H1 (cell line): ENCODE measurements around the gene CBL. TPM values are rescaled to one million over a fixed set of nuclear protein-coding genes. Genes with fewer than 3 reads are reported as not detected.

ENCODE experiments used
- CTCF ChIA-PET: fragments of 300-600 bp; sonication (Branson Sonifier 250); formaldehyde crosslinking; loops from one replicate; lab custom pipeline; 2021; ENCODE audit not compliant: partially characterized antibody; lab: Charles Lee
- POLR2A ChIA-PET: fragments of 300-600 bp; sonication (Branson Sonifier 250); formaldehyde crosslinking; loops from one replicate; lab custom pipeline; 2021; ENCODE audit warnings: inconsistent platforms; ENCODE audit not compliant: partially characterized antibody; lab: Charles Lee
- DNase-seq, 2 experiments: peaks; one replicate each; pipeline versions ENCODE4 v3.0.0 to v3.0.0-alpha.2; 2010 to 2022; ENCODE audit warnings: low spot score in 2 of 2, low read depth in 1 of 2, mixed read lengths in 1 of 2
- FAIRE-seq: peaks from 2 replicates; lab custom pipeline; 2011; peaks lifted over from hg19 to GRCh38; lab: Jason Lieb, UNC
- H2AFZ ChIP-seq: 2 replicates; pipeline ENCODE4 v1.8.1; 2012; ENCODE audit warnings: low read length, inconsistent platforms
- H2AK5ac ChIP-seq: 2 replicates; pipeline ENCODE4 v1.6.1; 2013; ENCODE audit warnings: low read depth, low read length
- H2BK120ac ChIP-seq: replicated peaks from 2 replicates; pipeline ENCODE3; 2013; ENCODE audit warnings: low read depth, low read length, inconsistent platforms
- H2BK12ac ChIP-seq: 2 replicates; pipeline ENCODE4 v1.6.1; 2013; ENCODE audit warnings: low read depth, low read length
- H2BK15ac ChIP-seq: 2 replicates; pipeline ENCODE4 v1.6.1; 2013; ENCODE audit warnings: low read length
- H2BK20ac ChIP-seq: 2 replicates; pipeline ENCODE4 v1.6.1; 2013; ENCODE audit warnings: low read length
- H2BK5ac ChIP-seq: 2 replicates; pipeline ENCODE4 v1.6.1; 2013; ENCODE audit warnings: low read depth, low read length
- H3K14ac ChIP-seq: 2 replicates; pipeline ENCODE4 v1.6.1; 2013; ENCODE audit warnings: inconsistent platforms; ENCODE audit not compliant: insufficient read length
- H3K18ac ChIP-seq: 2 replicates; pipeline ENCODE4 v1.6.1; 2013; ENCODE audit warnings: low read length; ENCODE audit errors: extremely low read depth
- H3K23ac ChIP-seq: 2 replicates; pipeline ENCODE4 v1.6.1; 2013; ENCODE audit warnings: inconsistent platforms; ENCODE audit not compliant: insufficient read length
- H3K23me2 ChIP-seq: 2 replicates; pipeline ENCODE4 v1.6.1; 2013; ENCODE audit warnings: low read depth, low read length
- H3K27ac ChIP-seq: 2 replicates; pipeline ENCODE4 v1.6.1; 2011; ENCODE audit warnings: low read depth, low read length, inconsistent platforms
- H3K27me3 ChIP-seq, 4 experiments: replicated peaks in 1 of 4; 1 replicate in 1 of 4; 2 replicates in 3 of 4; pipeline versions ENCODE4 v1.6.1 to v1.8.1; 2011 to 2013; ENCODE audit warnings: low read length in 3 of 4, mild to moderate bottlenecking in 3 of 4, inconsistent platforms in 2 of 4, mixed read lengths in 2 of 4, moderate library complexity in 1 of 4; ENCODE audit not compliant: control insufficient read depth in 3 of 4, insufficient read depth in 3 of 4; ENCODE audit errors: extremely low read depth in 1 of 4
- H3K36me3 ChIP-seq, 4 experiments: 2 replicates each; pipeline versions ENCODE4 v1.6.1 to v1.8.1; 2011 to 2013; ENCODE audit warnings: mild to moderate bottlenecking in 4 of 4, low read length in 3 of 4, moderate library complexity in 2 of 4, control low read depth in 1 of 4, inconsistent platforms in 1 of 4; ENCODE audit not compliant: insufficient read depth in 4 of 4, control insufficient read depth in 2 of 4
- H3K4ac ChIP-seq: replicated peaks from 2 replicates; pipeline ENCODE3; 2013; ENCODE audit warnings: low read length, low read depth, mixed read lengths, inconsistent platforms; ENCODE audit not compliant: insufficient read length
- H3K4me1 ChIP-seq, 4 experiments: replicated peaks in 1 of 4; 1 replicate in 1 of 4; 2 replicates in 3 of 4; pipeline versions ENCODE4 v1.6.1 to v1.8.1; 2011 to 2013; ENCODE audit warnings: low read length in 3 of 4, inconsistent platforms in 2 of 4, mixed read lengths in 1 of 4; ENCODE audit not compliant: insufficient read depth in 4 of 4, control insufficient read depth in 3 of 4
- H3K4me2 ChIP-seq, 2 experiments: 2 replicates each; pipeline versions ENCODE4 v1.6.1 to v1.8.1; 2011 to 2013; ENCODE audit warnings: low read depth in 2 of 2, low read length in 2 of 2, control low read depth in 1 of 2, inconsistent platforms in 1 of 2, mild to moderate bottlenecking in 1 of 2; ENCODE audit not compliant: insufficient read depth in 1 of 2
- H3K4me3 ChIP-seq, 4 experiments: fragments of 200-600, 300-600 bp in 1 of 4; sonication (generic), shearing (Covaris generic), sonication (Bioruptor Twin) in 1 of 4; 2 replicates each; pipeline versions ENCODE4 v1.5.1 to v1.8.1; 2011 to 2016; ENCODE audit warnings: low read length in 4 of 4, low read depth in 3 of 4, control low read depth in 2 of 4, inconsistent platforms in 2 of 4, mild to moderate bottlenecking in 2 of 4, mixed read lengths in 1 of 4, moderate library complexity in 1 of 4; ENCODE audit not compliant: insufficient read depth in 2 of 4; ENCODE audit errors: extremely low read depth in 1 of 4
- H3K56ac ChIP-seq: replicated peaks from 2 replicates; pipeline ENCODE3; 2013; ENCODE audit warnings: low read depth, mild to moderate bottlenecking, mixed read lengths, low read length, inconsistent platforms; ENCODE audit not compliant: insufficient read length
- H3K79me1 ChIP-seq: 2 replicates; pipeline ENCODE4 v1.6.1; 2013; ENCODE audit warnings: low read depth, low read length, control low read depth
- H3K79me2 ChIP-seq, 2 experiments: 2 replicates each; pipeline versions ENCODE4 v1.6.1 to v1.8.1; 2012 to 2013; ENCODE audit warnings: low read length in 2 of 2, mild to moderate bottlenecking in 2 of 2, inconsistent platforms in 1 of 2; ENCODE audit not compliant: insufficient read depth in 2 of 2, control insufficient read depth in 1 of 2
- H3K9ac ChIP-seq, 4 experiments: replicated peaks in 1 of 4; 1 replicate in 1 of 4; 2 replicates in 3 of 4; pipeline versions ENCODE4 v1.6.1 to v1.8.1; 2011 to 2013; ENCODE audit warnings: low read depth in 3 of 4, low read length in 3 of 4, control low read depth in 2 of 4, mild to moderate bottlenecking in 2 of 4, moderate library complexity in 2 of 4, inconsistent platforms in 1 of 4; ENCODE audit errors: extremely low read depth in 1 of 4
- H3K9me3 ChIP-seq, 2 experiments: 2 replicates each; pipeline versions ENCODE4 v1.6.1 to v1.8.1; 2012 to 2013; ENCODE audit warnings: mild to moderate bottlenecking in 2 of 2, moderate library complexity in 2 of 2, control low read depth in 1 of 2, inconsistent platforms in 1 of 2, low read depth in 1 of 2, low read length in 1 of 2, mixed read lengths in 1 of 2; ENCODE audit not compliant: insufficient read depth in 2 of 2
- H4K20me1 ChIP-seq, 2 experiments: replicated peaks in 1 of 2; 2 replicates each; pipeline versions ENCODE3 to v1.8.1; 2011 to 2013; ENCODE audit warnings: inconsistent platforms in 2 of 2, low read length in 2 of 2, mild to moderate bottlenecking in 1 of 2; ENCODE audit not compliant: insufficient read depth in 2 of 2, control insufficient read depth in 1 of 2
- H4K5ac ChIP-seq: 2 replicates; pipeline ENCODE4 v1.6.1; 2013; ENCODE audit warnings: low read length, low read depth, mixed read lengths, inconsistent platforms; ENCODE audit not compliant: insufficient read length
- H4K8ac ChIP-seq: 2 replicates; pipeline ENCODE4 v1.8.0; 2013; ENCODE audit warnings: mild to moderate bottlenecking, moderate library complexity, low read length, inconsistent platforms; ENCODE audit not compliant: insufficient read depth; ENCODE audit errors: extremely low read depth
- H4K91ac ChIP-seq: replicated peaks from 2 replicates; pipeline ENCODE3; 2013; ENCODE audit warnings: low read length, mixed read lengths, inconsistent platforms; ENCODE audit not compliant: insufficient read length
- BRCA1 ChIP-seq: IDR thresholded peaks from 2 replicates; pipeline ENCODE4 v1.6.1; 2012; ENCODE audit warnings: low read depth, low read length, improper control_type of control experiment
- EZH2 ChIP-seq: fragments of 200-600 bp; sonication (generic); IDR thresholded peaks from 2 replicates; pipeline ENCODE4 v1.7.1; 2012; ENCODE audit warnings: low read depth, mild to moderate bottlenecking, moderate library complexity, low read length, inconsistent platforms; ENCODE audit not compliant: severe bottlenecking
- HDAC6 ChIP-seq: IDR thresholded peaks from one replicate; pipeline ENCODE4 v1.7.1; 2012; ENCODE audit warnings: low read depth, mild to moderate bottlenecking, inconsistent platforms, low read length, moderate library complexity
- SIRT6 ChIP-seq: IDR thresholded peaks from one replicate; pipeline ENCODE4 v1.7.1; 2012; ENCODE audit warnings: low read length, inconsistent platforms
- SIX5 ChIP-seq: IDR thresholded peaks from 2 replicates; pipeline ENCODE4 v1.6.1; 2011; ENCODE audit warnings: mild to moderate bottlenecking, low read depth, low read length
- TAF1 ChIP-seq: IDR thresholded peaks from 2 replicates; pipeline ENCODE4 v1.6.1; 2011; ENCODE audit warnings: mild to moderate bottlenecking, low read depth, low read length
- WGBS, 2 experiments: shearing (Covaris generic) in 1 of 2; methylation state at CpG; one replicate each; pipeline versions ENCODE4 v1.1.6 to v1.1.7; 2013 to 2015; ENCODE audit warnings: low lambda C conversion rate in 2 of 2, mixed read lengths in 2 of 2, inconsistent platforms in 1 of 2, low coverage in 1 of 2, missing lambda C conversion rate in 1 of 2; ENCODE audit not compliant: insufficient replicate concordance in 2 of 2, insufficient coverage in 1 of 2, insufficient read length in 1 of 2; ENCODE audit errors: extremely low coverage in 1 of 2, missing lambda C conversion rate in 1 of 2; 5-methylcytosine and 5-hydroxymethylcytosine counted together
- polyA plus RNA-seq, 7 experiments: library from polyadenylated mRNA; depleted of rRNA in 3 of 7; stranded (reverse) in 5 of 7; unstranded in 2 of 7; fragments of >200 nt in 5 of 7; fragments of 200-250 nt in 2 of 7; gene quantifications; 1 replicate in 5 of 7; 2 replicates in 1 of 7; 4 replicates in 1 of 7; pipeline versions ENCODE4 v1.2.1 to v1.2.3, GENCODE V29; 2011 to 2013; ENCODE audit warnings: missing spikeins in 2 of 7, mixed read lengths in 2 of 7
- total RNA-seq: library from RNA; stranded (reverse); fragmentation: NEBNext Ultra II Directional; extraction: Animal tissue kit (Norgen Biotek cat#: 25700); gene quantifications from 2 replicates; pipeline ENCODE4 v1.2.1, GENCODE V29; 2021
- TF ChIP-seq, protein P1 (sequence below): IDR thresholded peaks from 2 replicates; pipeline ENCODE4 v1.6.1; 2012; ENCODE audit warnings: low read length, inconsistent platforms

Gene CBL
- total and polyA plus RNA-seq, 2 of the 8 experiments (the other 6 are each of a cell fraction or from before 2014, with no cell fraction given), result 23.1 to 57.8 TPM

DNA sequence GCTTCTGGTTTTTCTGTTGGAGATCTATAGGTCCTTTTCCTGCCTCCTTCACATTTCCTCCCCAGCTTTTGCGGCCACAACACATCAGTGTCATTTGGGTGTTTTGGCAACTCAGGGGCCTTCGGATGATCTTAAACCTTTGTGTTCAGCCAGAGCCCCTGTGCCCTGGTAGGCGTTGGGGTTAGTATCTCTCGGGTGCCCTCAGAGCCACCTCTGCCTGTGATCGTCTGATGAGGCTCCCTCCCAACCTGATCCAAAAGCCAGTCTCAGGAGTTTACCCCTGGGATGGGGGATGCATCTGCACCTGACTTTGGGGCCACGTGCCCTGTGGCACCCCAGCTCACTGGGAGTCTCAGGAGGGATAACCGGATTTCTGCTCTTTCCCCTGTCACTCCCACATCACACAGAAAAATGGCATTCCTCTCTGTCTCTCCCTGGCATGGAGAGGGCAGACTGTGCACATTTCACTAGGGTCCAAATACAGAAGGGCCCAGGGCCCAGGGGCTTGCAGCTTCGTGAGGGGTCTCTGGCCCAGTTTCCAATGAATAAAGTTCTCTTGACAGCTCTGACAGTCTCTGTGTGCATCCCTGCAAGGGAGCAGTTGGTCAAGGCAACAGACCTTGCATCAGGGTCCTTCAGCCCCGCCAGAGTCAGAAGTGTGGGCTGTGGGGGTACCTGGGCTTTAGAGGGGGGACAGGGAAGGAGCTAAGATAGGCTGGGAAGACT, 130.8 kb downstream of the CBL start:
- H2BK20ac ChIP-seq, result no peak overlapping the region

More for the DNA sequence above, 130.8 kb downstream of the CBL start:
- FAIRE-seq (no peak), DNase-seq (no peak)
- Histone ChIP-seq H3K27me3 (peaks cover 12 to 33% (median 29%) of the 10 kb centered on the region in 4 experiments), H2BK12ac (no peak overlapping the region), H3K4me1 (peaks cover 5 to 38% (median 27%) of the 10 kb centered on the region in 4 experiments), H3K79me1 (peaks cover 12% of the 10 kb centered on the region), H4K91ac (no peak overlapping the region), H3K4me2 (peak overlapping the region; percentile 56 to 76), H3K9me3 (no peaks in the 10 kb centered on the region), H3K36me3 (peaks cover 0 to 6% (median 2%) of the 10 kb centered on the region in 4 experiments; a peak in 1 of 8 replicates), H2BK15ac (peak overlapping the region; percentile 63; the same call in 1 of the 2 replicates), H3K4ac (no peak overlapping the region), H3K23ac (no peak overlapping the region), H3K27ac (peak overlapping the region; percentile 64; the same call in 1 of the 2 replicates), H3K4me3 (peak overlapping the region in 3 of 4 experiments; percentile 15 to 69 (median 30); a peak in 3 of 8 replicates), H3K18ac (no peak overlapping the region), H4K20me1 (peaks cover 3 to 16% of the 10 kb centered on the region in 2 experiments), H2AK5ac (no peak overlapping the region), H4K5ac (no peak overlapping the region), H2BK120ac (no peak overlapping the region), H2BK5ac (peak overlapping the region; percentile 76; the same call in 1 of the 2 replicates), H4K8ac (no peak overlapping the region; the same call in 1 of the 2 replicates), H3K14ac (no peak overlapping the region), H3K56ac (no peak overlapping the region), H2AFZ (no peak overlapping the region), H3K23me2 (peaks cover 20% of the 10 kb centered on the region; the same call in 1 of the 2 replicates), H3K79me2 (peaks cover 5 to 26% of the 10 kb centered on the region in 2 experiments; a peak in 3 of 4 replicates), H3K9ac (no peak overlapping the region)
- ChIA-PET POLR2A (interaction anchor here (0.9 to 3.4 kb wide), 11 partner anchors 9 to 242 kb away, joined by 3 to 29 read pairs (median 6); partner anchors contain the start of gene MCAM), CTCF (interaction anchor here (0.7 to 20.0 kb wide), 15 partner anchors 11 to 728 kb away, joined by 3 to 463 read pairs (median 7); partner anchors contain the start of genes MCAM and USP2)
- 84% methylated on average over 9 of the region's 9 CpGs; no CpG with 5 or more reads in 1 of the 2 experiments for WGBS, 2 experiments
- TF ChIP-seq, protein P1, sequence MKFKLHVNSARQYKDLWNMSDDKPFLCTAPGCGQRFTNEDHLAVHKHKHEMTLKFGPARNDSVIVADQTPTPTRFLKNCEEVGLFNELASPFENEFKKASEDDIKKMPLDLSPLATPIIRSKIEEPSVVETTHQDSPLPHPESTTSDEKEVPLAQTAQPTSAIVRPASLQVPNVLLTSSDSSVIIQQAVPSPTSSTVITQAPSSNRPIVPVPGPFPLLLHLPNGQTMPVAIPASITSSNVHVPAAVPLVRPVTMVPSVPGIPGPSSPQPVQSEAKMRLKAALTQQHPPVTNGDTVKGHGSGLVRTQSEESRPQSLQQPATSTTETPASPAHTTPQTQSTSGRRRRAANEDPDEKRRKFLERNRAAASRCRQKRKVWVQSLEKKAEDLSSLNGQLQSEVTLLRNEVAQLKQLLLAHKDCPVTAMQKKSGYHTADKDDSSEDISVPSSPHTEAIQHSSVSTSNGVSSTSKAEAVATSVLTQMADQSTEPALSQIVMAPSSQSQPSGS, result no peak
- no peak for TF ChIP-seq SIRT6
- TF ChIP-seq HDAC6, result no peak
- no peak for TF ChIP-seq TAF1
- no peak for TF ChIP-seq EZH2
- TF ChIP-seq BRCA1, result no peak
- TF ChIP-seq SIX5, result no peak
